ENCODE measurements around the gene AURKA. TPM values are rescaled to one million over a fixed set of nuclear protein-coding genes. Genes with fewer than 3 reads are reported as not detected.

Gene AURKA
- total and polyA plus RNA-seq, 2 of the 8 experiments (the other 6 are each of a cell fraction or from before 2014, with no cell fraction given): 45.8 to 84.8 TPM

GRCh38 chr20:56383334-56383733, 8.7 kb downstream of the AURKA start:
- POLR2A ChIA-PET (ENCODE audit: partially characterized antibody): interaction anchor here (1.3 to 2.6 kb wide), 4 partner anchors 8 to 16 kb away, joined by 3 to 8 read pairs (median 4); partner anchors contain the start of genes AURKA and CSTF1
- CTCF ChIA-PET (ENCODE audit: partially characterized antibody): interaction anchor here (1.2 to 1.4 kb wide), 2 partner anchors 9 to 17 kb away, joined by 4 read pairs; partner anchors contain the start of genes AURKA and CSTF1
- H3K79me2 ChIP-seq (ENCODE audit: control insufficient read depth in 1 of 2, insufficient read depth in 2 of 2, low read length in 2 of 2): peaks cover 0 to 66% of the 10 kb centered on the region in 2 experiments; a peak in 2 of 4 replicates

More at GRCh38 chr20:56383334-56383733, 8.7 kb downstream of the AURKA start:
- H3K18ac ChIP-seq (ENCODE audit: extremely low read depth, low read length): no peak overlapping the region
- H3K4ac ChIP-seq (replicated peaks; ENCODE audit: insufficient read length, low read depth, low read length): no peak overlapping the region
- H2BK5ac ChIP-seq (ENCODE audit: low read depth, low read length): no peak overlapping the region
- no peaks in the 10 kb centered on the region for H3K9me3 ChIP-seq (ENCODE audit: insufficient read depth in 2 of 2, low read depth in 1 of 2, low read length in 1 of 2)
- no peak overlapping the region for H3K23ac ChIP-seq (ENCODE audit: insufficient read length)
- H4K20me1 ChIP-seq (replicated peaks in 1 of 2; ENCODE audit: control insufficient read depth in 1 of 2, insufficient read depth in 2 of 2, low read length in 2 of 2): peaks cover 4 to 14% of the 10 kb centered on the region in 2 experiments
- no peak overlapping the region for H2BK12ac ChIP-seq (ENCODE audit: low read depth, low read length)
- H3K27ac ChIP-seq (ENCODE audit: low read depth, low read length): no peak overlapping the region
- H3K79me1 ChIP-seq (ENCODE audit: low read depth, low read length): peaks cover 5% of the 10 kb centered on the region; the same call in 1 of the 2 replicates
- H2BK120ac ChIP-seq (replicated peaks; ENCODE audit: low read depth, low read length): no peak overlapping the region
- no peak overlapping the region for H2BK15ac ChIP-seq (ENCODE audit: low read length)
- TF ChIP-seq EGR1 (IDR thresholded peaks at IDR 0.05; ENCODE audit: borderline replicate concordance, low read depth, low read length): no peak
- H3K27me3 ChIP-seq (replicated peaks in 1 of 4; ENCODE audit: control insufficient read depth in 3 of 4, extremely low read depth in 1 of 4, insufficient read depth in 3 of 4, low read length in 3 of 4): no peaks in the 10 kb centered on the region
- DNase-seq (ENCODE audit: low read depth in 1 of 2, low spot score in 2 of 2) (no peak), FAIRE-seq (no peak)
- no peak overlapping the region for H2BK20ac ChIP-seq (ENCODE audit: low read length)
- no peak overlapping the region for H2AFZ ChIP-seq (ENCODE audit: low read length)
- H2AK5ac ChIP-seq (ENCODE audit: low read depth, low read length): no peak overlapping the region
- H4K5ac ChIP-seq (ENCODE audit: insufficient read length, low read depth, low read length): no peak overlapping the region
- H3K14ac ChIP-seq (ENCODE audit: insufficient read length): no peak overlapping the region
- peaks cover 17 to 73% (median 63%) of the 10 kb centered on the region in 4 experiments for H3K36me3 ChIP-seq (ENCODE audit: control insufficient read depth in 2 of 4, insufficient read depth in 4 of 4, low read length in 3 of 4)
- H3K56ac ChIP-seq (replicated peaks; ENCODE audit: insufficient read length, low read depth, low read length): no peak overlapping the region
- H4K8ac ChIP-seq (ENCODE audit: extremely low read depth, insufficient read depth, low read length): 0 out of 2 replicates have a peak overlapping the region, but pooled peaks have one; percentile 3
- H3K4me2 ChIP-seq (ENCODE audit: insufficient read depth in 1 of 2, low read depth in 2 of 2, low read length in 2 of 2): no peak overlapping the region
- H3K9ac ChIP-seq (replicated peaks in 1 of 4; ENCODE audit: extremely low read depth in 1 of 4, low read depth in 3 of 4, low read length in 3 of 4): no peak overlapping the region
- H3K4me3 ChIP-seq (ENCODE audit: extremely low read depth in 1 of 4, insufficient read depth in 2 of 4, low read depth in 3 of 4, low read length in 4 of 4): no peak overlapping the region
- no peaks in the 10 kb centered on the region for H3K23me2 ChIP-seq (ENCODE audit: low read depth, low read length)
- WGBS, 2 experiments (ENCODE audit: extremely low coverage in 1 of 2, insufficient coverage in 1 of 2, insufficient read length in 1 of 2, insufficient replicate concordance in 2 of 2, low coverage in 1 of 2, low lambda C conversion rate in 2 of 2, missing lambda C conversion rate in 1 of 2): 84% methylated on average over 8 of the region's 8 CpGs; no CpG with 5 or more reads in 1 of the 2 experiments
- H3K4me1 ChIP-seq (replicated peaks in 1 of 4; ENCODE audit: control insufficient read depth in 3 of 4, insufficient read depth in 4 of 4, low read length in 3 of 4): no peaks in the 10 kb centered on the region; a peak in 1 of 7 replicates
- no peak overlapping the region for H4K91ac ChIP-seq (replicated peaks; ENCODE audit: insufficient read length, low read length)

Measured in H1 (cell line).